DOHH2 (cell line): ENCODE results near the gene MINK1.

Experiments used
- H3F3A ChIP-seq: fragments of 200-600 bp; sonication (generic), shearing (Covaris generic); 2 replicates; pipeline ENCODE4 v1.6.0; 2016; ENCODE audit warnings: antibody characterized with exemption, mild to moderate bottlenecking; ENCODE audit not compliant: control insufficient read depth, insufficient read depth
- H3K27ac ChIP-seq: fragments of 200-600 bp; sonication (generic); 2 replicates; pipeline ENCODE4 v1.5.1; 2014; ENCODE audit warnings: low read depth, mild to moderate bottlenecking, low read length, moderate library complexity
- H3K27me3 ChIP-seq: fragments of 200-600 bp; sonication (generic); 2 replicates; pipeline ENCODE4 v1.6.1; 2014; ENCODE audit warnings: mild to moderate bottlenecking, low read length, mixed read lengths; ENCODE audit not compliant: control insufficient read depth
- H3K36me3 ChIP-seq: fragments of 200-600 bp; sonication (generic); 2 replicates; pipeline ENCODE4 v1.6.1; 2014; ENCODE audit warnings: mild to moderate bottlenecking, low read length, moderate library complexity, mixed read lengths; ENCODE audit not compliant: control insufficient read depth
- H3K4me1 ChIP-seq: fragments of 200-600 bp; sonication (generic); 2 replicates; pipeline ENCODE4 v1.6.1; 2014; ENCODE audit warnings: mild to moderate bottlenecking, low read length, mixed read lengths; ENCODE audit not compliant: control insufficient read depth
- H3K4me2 ChIP-seq: fragments of 200-600 bp; sonication (generic); 2 replicates; pipeline ENCODE4 v1.6.0; 2014; ENCODE audit warnings: mild to moderate bottlenecking, low read length, moderate library complexity
- H3K4me3 ChIP-seq: fragments of 200-600 bp; sonication (generic); 2 replicates; pipeline ENCODE4 v1.5.1; 2014; ENCODE audit warnings: mild to moderate bottlenecking, low read length, mixed read lengths
- H3K79me2 ChIP-seq: fragments of 200-600 bp; sonication (generic); 2 replicates; pipeline ENCODE4 v1.6.1; 2014; ENCODE audit warnings: mild to moderate bottlenecking, low read length, mixed read lengths; ENCODE audit not compliant: control insufficient read depth
- H3K9me2 ChIP-seq: fragments of 200-600 bp; sonication (generic); replicated peaks from 2 replicates; pipeline ENCODE4 v1.6.1; 2014; ENCODE audit warnings: mild to moderate bottlenecking, low read length, mixed read lengths; ENCODE audit not compliant: control insufficient read depth
- H3K9me3 ChIP-seq: fragments of 200-600 bp; sonication (generic); 2 replicates; pipeline ENCODE4 v1.6.1; 2014; ENCODE audit warnings: antibody characterized with exemption, low read length, mixed read lengths; ENCODE audit not compliant: control insufficient read depth, insufficient read depth
- H4K20me1 ChIP-seq: fragments of 200-600 bp; sonication (generic); 2 replicates; pipeline ENCODE4 v1.6.0; 2014; ENCODE audit warnings: low read depth, mild to moderate bottlenecking, antibody characterized with exemption, low read length, moderate library complexity; ENCODE audit not compliant: control insufficient read depth, insufficient read depth
- EZH2phosphoT487 ChIP-seq: fragments of 200-600 bp; sonication (generic); IDR thresholded peaks from 2 replicates; pipeline ENCODE4 v1.6.1; 2017; ENCODE audit warnings: borderline replicate concordance, mild to moderate bottlenecking, antibody characterized with exemption, low read length, moderate library complexity, mixed read lengths
- TF ChIP-seq, protein P1 (sequence below): fragments of 200-600 bp; sonication (generic); IDR thresholded peaks from one replicate; pipeline ENCODE4 v1.5.1; 2014; ENCODE audit warnings: antibody characterized with exemption, mild to moderate bottlenecking, low read depth, low read length; ENCODE audit not compliant: poor library complexity, severe bottlenecking

The MINK1 gene

DNA sequence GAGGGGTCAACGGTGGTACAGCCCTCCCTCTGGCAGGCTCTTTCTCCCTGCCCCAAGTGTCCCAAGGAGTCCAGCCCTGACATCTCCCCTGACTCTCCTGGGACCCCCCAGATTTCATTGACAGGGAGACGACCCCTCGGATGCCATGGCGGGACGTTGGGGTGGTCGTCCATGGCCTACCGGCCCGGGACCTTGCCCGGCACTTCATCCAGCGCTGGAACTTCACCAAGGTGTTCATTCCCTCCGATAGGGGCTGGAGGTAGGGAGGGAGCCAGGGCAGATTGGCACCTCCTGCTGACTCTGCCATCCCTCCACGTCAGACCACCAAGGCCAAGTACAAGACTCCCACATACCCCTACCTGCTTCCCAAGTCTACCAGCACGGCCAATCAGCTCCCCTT lies 16.3 kb upstream of the MINK1 start:
- Histone ChIP-seq H3K9me2 (no peaks in the 10 kb centered on the region), H3F3A (no peaks in the 10 kb centered on the region), H3K4me2 (no peak overlapping the region), H3K27me3 (no peaks in the 10 kb centered on the region), H3K36me3 (no peaks in the 10 kb centered on the region), H3K9me3 (no peaks in the 10 kb centered on the region), H4K20me1 (no peaks in the 10 kb centered on the region), H3K79me2 (no peaks in the 10 kb centered on the region), H3K4me3 (no peak overlapping the region), H3K27ac (no peak overlapping the region), H3K4me1 (no peaks in the 10 kb centered on the region)
- no peak for TF ChIP-seq EZH2phosphoT487
- TF ChIP-seq, protein P1, sequence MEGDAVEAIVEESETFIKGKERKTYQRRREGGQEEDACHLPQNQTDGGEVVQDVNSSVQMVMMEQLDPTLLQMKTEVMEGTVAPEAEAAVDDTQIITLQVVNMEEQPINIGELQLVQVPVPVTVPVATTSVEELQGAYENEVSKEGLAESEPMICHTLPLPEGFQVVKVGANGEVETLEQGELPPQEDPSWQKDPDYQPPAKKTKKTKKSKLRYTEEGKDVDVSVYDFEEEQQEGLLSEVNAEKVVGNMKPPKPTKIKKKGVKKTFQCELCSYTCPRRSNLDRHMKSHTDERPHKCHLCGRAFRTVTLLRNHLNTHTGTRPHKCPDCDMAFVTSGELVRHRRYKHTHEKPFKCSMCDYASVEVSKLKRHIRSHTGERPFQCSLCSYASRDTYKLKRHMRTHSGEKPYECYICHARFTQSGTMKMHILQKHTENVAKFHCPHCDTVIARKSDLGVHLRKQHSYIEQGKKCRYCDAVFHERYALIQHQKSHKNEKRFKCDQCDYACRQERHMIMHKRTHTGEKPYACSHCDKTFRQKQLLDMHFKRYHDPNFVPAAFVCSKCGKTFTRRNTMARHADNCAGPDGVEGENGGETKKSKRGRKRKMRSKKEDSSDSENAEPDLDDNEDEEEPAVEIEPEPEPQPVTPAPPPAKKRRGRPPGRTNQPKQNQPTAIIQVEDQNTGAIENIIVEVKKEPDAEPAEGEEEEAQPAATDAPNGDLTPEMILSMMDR, result no peak

GRCh38 chr17:4818276-4818675 lies 14.9 kb upstream of the MINK1 start:
- Histone ChIP-seq H3F3A (no peaks in the 10 kb centered on the region), H3K9me3 (no peaks in the 10 kb centered on the region), H3K4me3 (no peak overlapping the region), H3K4me2 (no peak overlapping the region), H3K9me2 (no peaks in the 10 kb centered on the region), H4K20me1 (no peaks in the 10 kb centered on the region), H3K36me3 (no peaks in the 10 kb centered on the region), H3K27me3 (no peaks in the 10 kb centered on the region), H3K79me2 (no peaks in the 10 kb centered on the region), H3K27ac (no peak overlapping the region), H3K4me1 (no peaks in the 10 kb centered on the region)
- TF ChIP-seq, protein P1, result no peak
- TF ChIP-seq EZH2phosphoT487, result no peak

DNA sequence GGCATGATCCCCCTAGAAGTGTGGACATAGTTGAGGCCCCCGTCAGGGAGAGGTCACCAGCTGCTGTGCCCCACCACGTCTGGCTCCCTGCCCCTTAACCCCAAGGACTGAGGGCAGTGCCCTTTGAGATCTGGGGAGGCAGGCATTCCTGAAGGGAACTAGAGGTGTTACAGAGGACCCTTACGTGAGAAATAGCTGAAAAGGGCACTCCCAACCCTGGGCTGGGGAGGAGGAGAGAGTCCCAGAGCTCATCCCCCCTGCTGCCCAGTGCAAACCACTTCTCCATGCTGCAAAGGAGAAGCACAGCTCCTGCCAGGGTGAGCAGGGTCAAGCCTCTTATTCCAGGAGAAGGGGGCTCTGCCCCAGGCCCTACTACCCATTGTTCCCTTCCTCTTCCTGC lies 10.3 kb upstream of the MINK1 start:
- H3K4me1 ChIP-seq, result no peaks in the 10 kb centered on the region
- no peaks in the 10 kb centered on the region for H3K9me2 ChIP-seq
- TF ChIP-seq, protein P1, result no peak
- no peak for TF ChIP-seq EZH2phosphoT487
- H3K79me2 ChIP-seq, result no peaks in the 10 kb centered on the region
- no peak overlapping the region for H3K4me2 ChIP-seq
- H3K9me3 ChIP-seq, result no peaks in the 10 kb centered on the region
- no peaks in the 10 kb centered on the region for H3K36me3 ChIP-seq
- no peaks in the 10 kb centered on the region for H3F3A ChIP-seq
- peaks cover 3% of the 10 kb centered on the region; the same call in 1 of the 2 replicates for H3K27me3 ChIP-seq
- H3K27ac ChIP-seq, result no peak overlapping the region
- H4K20me1 ChIP-seq, result no peaks in the 10 kb centered on the region
- H3K4me3 ChIP-seq, result no peak overlapping the region
